MG63 (cell line): ENCODE results near the gene NDUFV1. TPM values are rescaled to one million over a fixed set of nuclear protein-coding genes. Genes with fewer than 3 reads are reported as not detected.
"Not testable (repeated sequence)": the region's sequence is repeated elsewhere in the genome, so short reads cannot be mapped to it uniquely, and the experiment has no call there.

Experiments used
- DNase-seq: peaks from one replicate; pipeline ENCODE4 v3.0.0-alpha.2; 2020
- H3K27me3 ChIP-seq: fragments of 250-450 bp; sonication (Bioruptor Pico); 2 replicates; pipeline ENCODE4 v1.5.1; 2020; ENCODE audit warnings: mild to moderate bottlenecking, moderate library complexity
- H3K36me3 ChIP-seq: fragments of 250-450 bp; sonication (Bioruptor Pico); 2 replicates; pipeline ENCODE4 v1.5.1; 2020; ENCODE audit warnings: mild to moderate bottlenecking, moderate library complexity
- H3K4me3 ChIP-seq: fragments of 250-450 bp; sonication (Bioruptor Pico); 2 replicates; pipeline ENCODE4 v1.5.1; 2020; ENCODE audit warnings: mild to moderate bottlenecking, moderate library complexity
- H3K9me3 ChIP-seq: fragments of 250-450 bp; sonication (Bioruptor Pico); 2 replicates; pipeline ENCODE4 v1.5.1; 2020; ENCODE audit warnings: mild to moderate bottlenecking, moderate library complexity
- total RNA-seq: library from RNA; depleted of rRNA; stranded (reverse); fragments of >200 nt; shearing (Covaris generic); gene quantifications from 2 replicates; pipeline ENCODE4 v1.2.3, GENCODE V29; 2014; ENCODE audit warnings: low replicate concordance; rRNA removed

NDUFV1 gene
- total RNA-seq, result 274 and 469 TPM in 2 replicates

- peak; percentile 95 for DNase-seq
- Histone ChIP-seq H3K9me3 (peaks cover 3% of the 10 kb centered on the region; the same call in 1 of the 2 replicates), H3K36me3 (peaks cover 16% of the 10 kb centered on the region), H3K27me3 (no peaks in the 10 kb centered on the region), H3K4me3 (peak within 1 kb of the TSS; percentile 90)
Measured at GRCh38 chr11:67606492-67607295, at the start of gene NDUFV1. Gene NDUFV1, plus strand, starts transcription at chr11:67606936. Its CDS starts 69 bp downstream, at chr11:67607005.

GRCh38 chr11:67558084-67558772, 48.5 kb upstream of the NDUFV1 start:
- H3K4me3 ChIP-seq, result no peak overlapping the region
- H3K36me3 ChIP-seq, result no peaks in the 10 kb centered on the region
- no peak for DNase-seq
- no peaks in the 10 kb centered on the region for H3K9me3 ChIP-seq
- no peaks in the 10 kb centered on the region for H3K27me3 ChIP-seq

GRCh38 chr11:67561971-67562619, 44.6 kb upstream of the NDUFV1 start:
- H3K9me3 ChIP-seq, result no peaks in the 10 kb centered on the region
- no peaks in the 10 kb centered on the region for H3K36me3 ChIP-seq
- H3K4me3 ChIP-seq, result no peak overlapping the region
- DNase-seq, result no peak
- no peaks in the 10 kb centered on the region; the same call in 1 of the 2 replicates for H3K27me3 ChIP-seq

GRCh38 chr11:67562963-67563704, 43.6 kb upstream of the NDUFV1 start:
- no peak for DNase-seq
- no peaks in the 10 kb centered on the region for H3K36me3 ChIP-seq
- no peak overlapping the region for H3K4me3 ChIP-seq
- no peaks in the 10 kb centered on the region for H3K9me3 ChIP-seq
- no peaks in the 10 kb centered on the region; the same call in 1 of the 2 replicates for H3K27me3 ChIP-seq

GRCh38 chr11:67563705-67564114, 43.0 kb upstream of the NDUFV1 start:
- not testable (repeated sequence) for H3K9me3 ChIP-seq
- peak; percentile 81 for DNase-seq

GRCh38 chr11:67564230-67564629, 42.5 kb upstream of the NDUFV1 start:
- Histone ChIP-seq H3K4me3 (no peak overlapping the region), H3K36me3 (no peaks in the 10 kb centered on the region), H3K9me3 (no peaks in the 10 kb centered on the region), H3K27me3 (no peaks in the 10 kb centered on the region; the same call in 1 of the 2 replicates)
- DNase-seq, result no peak

More at GRCh38 chr11:67563705-67564114, 43.0 kb upstream of the NDUFV1 start:
- H3K27me3 ChIP-seq, H3K36me3 ChIP-seq, H3K4me3 ChIP-seq: not testable (repeated sequence)

- DNase-seq, result no peak
- Histone ChIP-seq H3K36me3 (no peaks in the 10 kb centered on the region), H3K9me3 (0 out of 2 replicates have a peak, but pooled peaks cover 2% of the 10 kb centered on the region), H3K4me3 (no peak overlapping the region), H3K27me3 (peaks cover 2% of the 10 kb centered on the region; the same call in 1 of the 2 replicates)
Measured at GRCh38 chr11:67571443-67571842, 35.3 kb upstream of the NDUFV1 start.

- no peak for DNase-seq
- Histone ChIP-seq H3K9me3 (0 out of 2 replicates have a peak, but pooled peaks cover 2% of the 10 kb centered on the region), H3K27me3 (peaks cover 2% of the 10 kb centered on the region; the same call in 1 of the 2 replicates), H3K4me3 (no peak overlapping the region), H3K36me3 (no peaks in the 10 kb centered on the region)
Measured at GRCh38 chr11:67572305-67572704, 34.4 kb upstream of the NDUFV1 start.

GRCh38 chr11:67572747-67573419, 33.9 kb upstream of the NDUFV1 start:
- Histone ChIP-seq H3K27me3 (peaks cover 2% of the 10 kb centered on the region; the same call in 1 of the 2 replicates), H3K4me3 (no peak overlapping the region), H3K9me3 (0 out of 2 replicates have a peak, but pooled peaks cover 2% of the 10 kb centered on the region), H3K36me3 (no peaks in the 10 kb centered on the region)
- peak; percentile 34 for DNase-seq

- no peak overlapping the region for H3K4me3 ChIP-seq
- no peak for DNase-seq
- peaks cover 2% of the 10 kb centered on the region; the same call in 1 of the 2 replicates for H3K27me3 ChIP-seq
- H3K9me3 ChIP-seq, result 0 out of 2 replicates have a peak, but pooled peaks cover 2% of the 10 kb centered on the region
- no peaks in the 10 kb centered on the region for H3K36me3 ChIP-seq
Measured at GRCh38 chr11:67574938-67575337, 31.8 kb upstream of the NDUFV1 start.

GRCh38 chr11:67576735-67577475, 29.8 kb upstream of the NDUFV1 start:
- Histone ChIP-seq H3K9me3 (no peaks in the 10 kb centered on the region), H3K27me3 (no peaks in the 10 kb centered on the region), H3K36me3 (no peaks in the 10 kb centered on the region), H3K4me3 (no peak overlapping the region)
- no peak for DNase-seq

- H3K27me3 ChIP-seq, result no peaks in the 10 kb centered on the region
- H3K9me3 ChIP-seq, result no peaks in the 10 kb centered on the region
- DNase-seq, result no peak
- no peaks in the 10 kb centered on the region for H3K36me3 ChIP-seq
- H3K4me3 ChIP-seq, result no peak overlapping the region
Measured at GRCh38 chr11:67577951-67578350, 28.8 kb upstream of the NDUFV1 start.

- Histone ChIP-seq H3K4me3 (no peak overlapping the region), H3K36me3 (peaks cover 26% of the 10 kb centered on the region), H3K27me3 (no peaks in the 10 kb centered on the region), H3K9me3 (no peaks in the 10 kb centered on the region)
- DNase-seq, result no peak
Measured at GRCh38 chr11:67581469-67581868, 25.3 kb upstream of the NDUFV1 start.

- no peak overlapping the region for H3K4me3 ChIP-seq
- H3K9me3 ChIP-seq, result no peaks in the 10 kb centered on the region
- H3K36me3 ChIP-seq, result peaks cover 32% of the 10 kb centered on the region
- DNase-seq, result no peak
- H3K27me3 ChIP-seq, result no peaks in the 10 kb centered on the region
Measured at GRCh38 chr11:67582011-67582410, 24.7 kb upstream of the NDUFV1 start.
